Fibroblast of lung (primary cell): ENCODE measurements around the gene LINC00305.

Experiments used
- EZH2 ChIP-seq: IDR thresholded peaks from 2 replicates; pipeline ENCODE4 v1.5.1; 2012; ENCODE audit warnings: low read length, control low read depth, mild to moderate bottlenecking; ENCODE audit errors: missing control alignments
- TF ChIP-seq, protein P1 (sequence below), 2 donors: IDR thresholded peaks in 1 of 2; conservative IDR thresholded peaks in 1 of 2; 1 replicate in 1 of 2; 2 replicates in 1 of 2; pipeline ENCODE4 v1.5.1; 2011 to 2012; ENCODE audit warnings: low read length in 2 of 2, control low read depth in 1 of 2, inconsistent platforms in 1 of 2, low read depth in 1 of 2, mild to moderate bottlenecking in 1 of 2

DNA sequence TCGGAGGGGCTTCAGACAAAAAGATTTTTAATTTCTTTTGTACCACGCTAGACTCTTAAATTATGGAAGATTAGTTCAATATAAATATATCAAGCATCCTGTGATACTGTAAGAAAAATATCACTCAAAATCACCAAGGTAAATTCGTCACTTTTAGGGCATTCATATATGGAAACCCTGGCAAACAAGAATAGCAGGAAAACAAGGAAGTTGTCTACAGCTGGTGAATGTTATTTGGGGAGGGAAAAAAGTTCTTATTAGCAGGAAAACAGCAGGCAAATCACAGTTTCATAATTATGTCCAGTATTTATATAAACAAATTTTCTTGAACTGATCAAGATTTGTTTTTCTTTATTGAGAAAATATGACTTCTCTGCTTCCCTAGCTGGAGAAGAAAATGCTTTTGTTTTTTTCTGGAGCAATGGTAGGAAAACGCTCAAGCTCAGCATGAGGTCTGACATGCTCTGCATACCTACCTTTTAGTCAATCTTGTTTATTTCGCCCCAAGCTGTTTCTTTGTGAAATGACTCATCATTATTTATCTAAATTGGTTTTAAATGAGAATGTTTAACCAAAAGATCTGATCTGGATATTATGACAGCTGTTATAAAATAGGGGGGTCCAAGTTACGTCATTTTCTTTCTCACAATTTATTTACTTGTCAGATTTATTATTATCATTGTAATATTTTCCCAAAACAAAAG, 14.7 kb downstream of the LINC00305 start:
- no peak for TF ChIP-seq EZH2
- TF ChIP-seq, protein P1, sequence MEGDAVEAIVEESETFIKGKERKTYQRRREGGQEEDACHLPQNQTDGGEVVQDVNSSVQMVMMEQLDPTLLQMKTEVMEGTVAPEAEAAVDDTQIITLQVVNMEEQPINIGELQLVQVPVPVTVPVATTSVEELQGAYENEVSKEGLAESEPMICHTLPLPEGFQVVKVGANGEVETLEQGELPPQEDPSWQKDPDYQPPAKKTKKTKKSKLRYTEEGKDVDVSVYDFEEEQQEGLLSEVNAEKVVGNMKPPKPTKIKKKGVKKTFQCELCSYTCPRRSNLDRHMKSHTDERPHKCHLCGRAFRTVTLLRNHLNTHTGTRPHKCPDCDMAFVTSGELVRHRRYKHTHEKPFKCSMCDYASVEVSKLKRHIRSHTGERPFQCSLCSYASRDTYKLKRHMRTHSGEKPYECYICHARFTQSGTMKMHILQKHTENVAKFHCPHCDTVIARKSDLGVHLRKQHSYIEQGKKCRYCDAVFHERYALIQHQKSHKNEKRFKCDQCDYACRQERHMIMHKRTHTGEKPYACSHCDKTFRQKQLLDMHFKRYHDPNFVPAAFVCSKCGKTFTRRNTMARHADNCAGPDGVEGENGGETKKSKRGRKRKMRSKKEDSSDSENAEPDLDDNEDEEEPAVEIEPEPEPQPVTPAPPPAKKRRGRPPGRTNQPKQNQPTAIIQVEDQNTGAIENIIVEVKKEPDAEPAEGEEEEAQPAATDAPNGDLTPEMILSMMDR (conservative IDR thresholded peaks at IDR 0.05 in 1 of 2, IDR thresholded peaks at IDR 0.05 in 1 of 2; ENCODE audit: low read depth in 1 of 2, low read length in 2 of 2) = no peak
